GM23248 (cell line): ENCODE measurements around the gene CCDC157. TPM values are rescaled to one million over a fixed set of nuclear protein-coding genes. Genes with fewer than 3 reads are reported as not detected.

ENCODE experiments used
- DNase-seq: peaks from one replicate; pipeline ENCODE4 v3.0.0-alpha.2; 2015
- H2AFZ ChIP-seq: fragments of 200-600 bp; sonication (generic); 2 replicates; pipeline ENCODE4 v1.6.1; 2016; ENCODE audit warnings: antibody characterized with exemption
- H3F3A ChIP-seq: fragments of 200-600 bp; sonication (generic); 2 replicates; pipeline ENCODE4 v1.6.1; 2016; ENCODE audit warnings: mild to moderate bottlenecking, antibody characterized with exemption, mixed run types; ENCODE audit not compliant: insufficient read depth
- H3K27ac ChIP-seq: fragments of 200-600 bp; sonication (generic); 2 replicates; pipeline ENCODE4 v1.5.1; 2016; ENCODE audit warnings: mild to moderate bottlenecking
- H3K27me3 ChIP-seq: fragments of 200-600 bp; sonication (generic); replicated peaks from 2 replicates; pipeline ENCODE4 v1.6.1; 2016; ENCODE audit warnings: mild to moderate bottlenecking; ENCODE audit not compliant: insufficient read depth
- H3K36me3 ChIP-seq: fragments of 200-600 bp; sonication (generic); 2 replicates; pipeline ENCODE4 v1.6.1; 2016; ENCODE audit warnings: low read depth, mild to moderate bottlenecking
- H3K4me1 ChIP-seq: fragments of 200-600 bp; sonication (generic); 2 replicates; pipeline ENCODE4 v1.6.1; 2016; ENCODE audit warnings: mild to moderate bottlenecking; ENCODE audit not compliant: insufficient read depth
- H3K4me2 ChIP-seq: fragments of 200-600 bp; sonication (generic); one replicate; pipeline ENCODE4 v1.6.1; 2016; ENCODE audit warnings: mild to moderate bottlenecking; ENCODE audit not compliant: unreplicated experiment
- H3K4me3 ChIP-seq: fragments of 200-600 bp; sonication (generic); 2 replicates; pipeline ENCODE4 v1.5.1; 2016; ENCODE audit warnings: mild to moderate bottlenecking
- H3K79me2 ChIP-seq: fragments of 200-600 bp; sonication (generic); 2 replicates; pipeline ENCODE4 v1.6.1; 2016; ENCODE audit warnings: mild to moderate bottlenecking; ENCODE audit not compliant: insufficient read depth
- H3K9ac ChIP-seq: fragments of 200-600 bp; sonication (generic); 2 replicates; pipeline ENCODE4 v1.6.1; 2016; ENCODE audit warnings: mild to moderate bottlenecking
- H3K9me2 ChIP-seq: fragments of 200-600 bp; sonication (generic); 2 replicates; pipeline ENCODE4 v1.6.1; 2016; ENCODE audit warnings: mixed run types, mild to moderate bottlenecking, moderate library complexity; ENCODE audit not compliant: insufficient read depth
- H3K9me3 ChIP-seq: fragments of 200-600 bp; sonication (generic); one replicate; pipeline ENCODE4 v1.6.1; 2017; ENCODE audit warnings: low read depth
- H4K20me1 ChIP-seq: fragments of 200-600 bp; sonication (generic); 2 replicates; pipeline ENCODE4 v1.6.0; 2016; ENCODE audit not compliant: insufficient read depth
- EZH2 ChIP-seq: fragments of 200-600 bp; sonication (generic); IDR thresholded peaks from 2 replicates; pipeline ENCODE4 v1.6.1; 2018; ENCODE audit warnings: antibody characterized with exemption, mild to moderate bottlenecking; ENCODE audit not compliant: insufficient read depth, poor library complexity, severe bottlenecking
- EZH2phosphoT487 ChIP-seq: fragments of 200-600 bp; sonication (generic); IDR thresholded peaks from 2 replicates; pipeline ENCODE4 v1.6.1; 2018; ENCODE audit warnings: antibody characterized with exemption, moderate library complexity, mild to moderate bottlenecking, low read depth; ENCODE audit not compliant: insufficient read depth
- WGBS, 2 experiments: methylation state at CpG; one replicate each; pipeline ENCODE4 v1.1.6; 2015 to 2017; ENCODE audit warnings: low lambda C conversion rate in 2 of 2, low coverage in 1 of 2; ENCODE audit errors: missing lambda C conversion rate in 2 of 2; 5-methylcytosine and 5-hydroxymethylcytosine counted together
- in situ Hi-C: fragments of 300-500 bp; cut with MboI; formaldehyde crosslinking; loops from 2 replicates; pipeline ENCODE4 v1.15.0; 2020
- polyA plus RNA-seq: library from polyadenylated mRNA; unstranded; fragments of >200 nt; fragmentation: Nextera tagmentation; extraction: Ambion mirVana; gene quantifications from 2 replicates; pipeline ENCODE4 v1.2.1, GENCODE V29; 2016
- total RNA-seq: library from RNA; depleted of rRNA; stranded (reverse); fragments of >200 nt; shearing (Covaris generic); gene quantifications from 2 replicates; pipeline ENCODE4 v1.2.3, GENCODE V29; 2014

CCDC157 gene
- total and polyA plus RNA-seq, 2 experiments from 2014 or later: 2.7 to 5.0 TPM

DNA sequence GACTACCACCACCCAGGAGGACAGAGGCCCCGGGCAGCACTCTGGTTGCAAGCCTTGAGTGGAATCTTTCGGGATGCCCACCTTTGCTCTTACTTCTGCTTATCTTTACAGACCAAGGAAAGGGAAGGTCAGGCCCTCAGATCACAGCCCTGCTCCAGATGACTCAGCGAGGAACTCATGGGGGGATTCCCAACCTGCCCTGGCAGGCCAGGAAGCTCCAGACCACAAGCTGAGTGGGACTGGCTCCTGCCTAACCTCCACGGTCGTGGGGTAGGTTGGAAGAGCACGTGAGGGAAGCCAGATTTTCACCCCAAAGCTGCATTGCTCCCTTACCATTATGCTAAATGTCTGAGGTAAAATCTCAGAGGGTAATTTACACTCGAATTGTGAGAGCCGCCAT lies 41.9 kb upstream of the CCDC157 start:
- no peak overlapping the region for H3K9ac ChIP-seq
- H3K79me2 ChIP-seq: peaks cover 79% of the 10 kb centered on the region
- H2AFZ ChIP-seq: no peak overlapping the region
- DNase-seq: no peak
- H3K4me1 ChIP-seq: peaks cover 31% of the 10 kb centered on the region
- H3K9me2 ChIP-seq: no peaks in the 10 kb centered on the region
- WGBS, 2 experiments: 87% methylated on average over 8 of the region's 8 CpGs
- H4K20me1 ChIP-seq: peaks cover 10% of the 10 kb centered on the region
- H3F3A ChIP-seq: peaks cover 34% of the 10 kb centered on the region
- H3K4me3 ChIP-seq: no peak overlapping the region
- H3K27me3 ChIP-seq: no peaks in the 10 kb centered on the region
- H3K36me3 ChIP-seq: no peaks in the 10 kb centered on the region
- TF ChIP-seq EZH2phosphoT487 (no peak), EZH2 (no peak)
- no peaks in the 10 kb centered on the region for H3K9me3 ChIP-seq
- H3K27ac ChIP-seq: no peak overlapping the region
- in situ Hi-C loops: no loop called here
- no peak overlapping the region for H3K4me2 ChIP-seq

DNA sequence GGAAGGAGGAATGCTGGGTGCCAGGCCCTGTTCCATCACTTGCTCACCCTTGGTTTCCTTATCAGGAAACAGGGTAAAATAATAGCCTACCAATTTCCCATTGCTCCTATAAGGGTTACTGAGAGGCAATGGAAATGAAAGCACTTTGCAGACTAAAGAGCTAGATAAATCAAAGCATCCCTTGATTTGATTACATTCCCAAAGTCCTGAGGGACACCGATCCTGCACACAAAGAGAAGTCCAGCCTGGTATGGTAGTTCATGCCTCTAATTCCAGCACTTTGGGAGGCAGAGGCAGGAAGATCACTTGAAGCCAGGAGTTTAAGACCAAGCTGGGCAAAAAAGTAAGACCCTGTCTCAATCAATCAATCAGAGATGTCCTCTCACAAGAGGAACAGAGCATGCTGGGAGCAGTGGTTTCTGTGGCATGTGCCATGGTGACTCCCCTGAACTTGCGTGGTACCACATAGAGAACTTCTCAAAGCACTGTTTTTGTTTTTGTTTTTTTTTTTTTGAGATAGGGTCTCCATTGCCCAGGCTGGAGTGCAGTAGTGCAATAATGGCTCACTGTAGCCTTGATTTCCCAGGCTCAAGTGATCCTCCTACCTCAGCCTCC lies 40.7 kb upstream of the CCDC157 start:
- H2AFZ ChIP-seq: no peak overlapping the region
- H3K4me3 ChIP-seq: no peak overlapping the region
- H3F3A ChIP-seq: peaks cover 23% of the 10 kb centered on the region
- H3K27me3 ChIP-seq: no peaks in the 10 kb centered on the region
- peaks cover 81% of the 10 kb centered on the region for H3K79me2 ChIP-seq
- peaks cover 19% of the 10 kb centered on the region for H3K4me1 ChIP-seq
- H3K36me3 ChIP-seq: no peaks in the 10 kb centered on the region
- no peaks in the 10 kb centered on the region for H3K9me3 ChIP-seq
- no peak overlapping the region for H3K27ac ChIP-seq
- no peak overlapping the region for H3K9ac ChIP-seq
- TF ChIP-seq EZH2phosphoT487 (no peak), EZH2 (no peak)
- in situ Hi-C loops: no loop called here
- H3K9me2 ChIP-seq: no peaks in the 10 kb centered on the region
- no peak overlapping the region for H3K4me2 ChIP-seq
- 77% methylated on average over 2 of the region's 2 CpGs for WGBS, 2 experiments
- H4K20me1 ChIP-seq: peaks cover 5% of the 10 kb centered on the region
- no peak for DNase-seq

DNA sequence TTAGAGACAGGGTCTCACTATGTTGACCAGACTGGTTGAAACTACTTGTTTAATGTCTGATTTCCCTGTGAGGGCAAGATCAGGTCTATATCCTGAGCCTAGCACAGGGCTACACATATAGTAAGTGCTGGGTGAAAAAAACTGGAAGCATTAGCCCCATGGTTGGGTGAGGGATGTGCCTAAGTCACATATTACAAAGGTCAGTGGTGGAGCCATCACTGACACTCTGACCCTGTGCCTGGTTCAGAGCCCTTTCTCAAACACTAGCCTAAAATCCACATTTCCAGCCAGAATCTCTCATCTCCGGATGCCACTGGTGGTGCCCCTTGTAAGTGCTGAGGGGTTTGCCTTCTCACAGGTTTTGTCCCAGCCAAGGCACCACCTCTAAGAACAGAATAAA lies 39.0 kb upstream of the CCDC157 start:
- DNase-seq: no peak
- no peaks in the 10 kb centered on the region for H3K36me3 ChIP-seq
- no peak overlapping the region for H2AFZ ChIP-seq
- H3K4me1 ChIP-seq: peaks cover 4% of the 10 kb centered on the region
- 86 to 88% methylated on average over 1 of the region's 1 CpG for WGBS, 2 experiments
- no peaks in the 10 kb centered on the region for H3K9me2 ChIP-seq
- peaks cover 1% of the 10 kb centered on the region for H4K20me1 ChIP-seq
- TF ChIP-seq EZH2phosphoT487: no peak
- H3F3A ChIP-seq: peaks cover 8% of the 10 kb centered on the region; the same call in 1 of the 2 replicates
- no peaks in the 10 kb centered on the region for H3K9me3 ChIP-seq
- H3K4me2 ChIP-seq: no peak overlapping the region
- H3K4me3 ChIP-seq: no peak overlapping the region
- no peak overlapping the region for H3K27ac ChIP-seq
- in situ Hi-C loops: no loop called here
- H3K27me3 ChIP-seq: no peaks in the 10 kb centered on the region
- peaks cover 93% of the 10 kb centered on the region for H3K79me2 ChIP-seq
- H3K9ac ChIP-seq: no peak overlapping the region

DNA sequence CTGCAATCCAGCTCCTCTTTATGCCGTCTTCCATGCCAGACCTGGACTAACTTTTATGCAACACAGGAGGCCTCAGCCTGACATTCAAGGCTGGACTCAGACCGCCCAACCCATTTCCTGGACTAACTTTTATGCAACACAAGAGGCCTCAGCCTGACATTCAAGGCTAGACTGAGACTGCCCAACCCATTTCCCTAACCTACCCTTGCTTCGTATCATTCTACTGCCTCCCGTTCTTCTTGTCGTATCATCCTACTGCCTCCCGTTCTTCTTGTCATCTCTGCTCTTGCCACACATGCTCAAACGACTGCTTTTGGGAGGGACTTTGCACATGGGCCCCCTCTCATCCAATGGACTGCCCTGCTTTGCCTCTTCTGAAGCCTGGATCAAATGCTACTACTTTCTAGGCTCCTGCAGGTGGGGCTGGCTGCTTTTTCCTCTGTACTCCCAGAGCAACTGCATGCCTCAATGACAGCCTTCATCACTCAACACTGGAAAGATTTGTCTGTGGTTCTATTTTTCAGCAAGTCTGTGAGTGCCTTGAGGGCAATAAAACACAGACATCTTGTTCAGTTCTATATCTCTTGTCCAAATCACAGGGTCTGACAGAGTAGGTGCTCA lies 37.9 kb upstream of the CCDC157 start:
- no peaks in the 10 kb centered on the region for H3K27me3 ChIP-seq
- peaks cover 4% of the 10 kb centered on the region; the same call in 1 of the 2 replicates for H3F3A ChIP-seq
- TF ChIP-seq EZH2: no peak
- no peak for TF ChIP-seq EZH2phosphoT487
- no peak overlapping the region for H3K4me2 ChIP-seq
- H3K9me3 ChIP-seq: no peaks in the 10 kb centered on the region
- no peak for DNase-seq
- no peaks in the 10 kb centered on the region for H3K36me3 ChIP-seq
- in situ Hi-C loops: no loop called here
- H3K9me2 ChIP-seq: no peaks in the 10 kb centered on the region
- H3K79me2 ChIP-seq: peaks cover 99% of the 10 kb centered on the region
- H2AFZ ChIP-seq: no peak overlapping the region
- WGBS, 2 experiments: 90 to 94% methylated on average over 7 of the region's 7 CpGs
- no peak overlapping the region for H3K9ac ChIP-seq
- H3K4me3 ChIP-seq: no peak overlapping the region
- H4K20me1 ChIP-seq: no peaks in the 10 kb centered on the region; the same call in 1 of the 2 replicates
- no peak overlapping the region for H3K27ac ChIP-seq
- peaks cover 9% of the 10 kb centered on the region for H3K4me1 ChIP-seq
